B cell (primary cell): ENCODE results near the gene TRIM29. TPM values are rescaled to one million over a fixed set of nuclear protein-coding genes. Genes with fewer than 3 reads are reported as not detected.

Experiments used
- ATAC-seq: fragments of 200-7000 bp; cut with Tn5 transposase; one replicate; pipeline ENCODE4 v1.10.0; 2021; ENCODE audit warnings: low read depth, mild to moderate bottlenecking, moderate number of reproducible peaks, moderate library complexity
- CTCF ChIA-PET: fragments of 350-600 bp; sonication (Branson Sonifier 250); formaldehyde crosslinking; loops from one replicate; lab custom pipeline; 2021; ENCODE audit warnings: antibody characterized with exemption, inconsistent platforms; lab: Charles Lee
- POLR2A ChIA-PET: fragments of 350-600 bp; sonication (Branson Sonifier 250); formaldehyde crosslinking; loops from one replicate; lab custom pipeline; 2021; ENCODE audit warnings: antibody characterized with exemption; lab: Charles Lee
- DNase-seq: peaks from one replicate; pipeline ENCODE4 v3.0.0; 2013
- H2AFZ ChIP-seq: 2 replicates; pipeline ENCODE4 v1.6.1; 2012; ENCODE audit warnings: mild to moderate bottlenecking, low read depth, low read length; ENCODE audit not compliant: insufficient read depth, poor library complexity, severe bottlenecking
- H3K27ac ChIP-seq, 2 donors: 1 replicate in 1 of 2; 2 replicates in 1 of 2; pipeline ENCODE4 v1.5.1; 2012 to 2013; ENCODE audit warnings: low read length in 2 of 2, mild to moderate bottlenecking in 2 of 2, moderate library complexity in 1 of 2
- H3K27me3 ChIP-seq, 4 experiments: fragments of 200-600 bp in 1 of 4; sonication (generic) in 1 of 4; replicated peaks in 1 of 4; 1 replicate in 2 of 4; 2 replicates in 2 of 4; pipeline versions ENCODE4 v1.6.1 to v1.7.0; 2013 to 2016; ENCODE audit warnings: low read length in 3 of 4, mild to moderate bottlenecking in 2 of 4, mixed read lengths in 1 of 4, moderate library complexity in 1 of 4; ENCODE audit not compliant: insufficient read depth in 4 of 4, control insufficient read depth in 3 of 4; ENCODE audit errors: control extremely low read depth in 1 of 4
- H3K36me3 ChIP-seq, 2 experiments: replicated peaks in 1 of 2; 1 replicate in 1 of 2; 2 replicates in 1 of 2; pipeline versions ENCODE4 v1.6.1 to v1.7.1; 2013; ENCODE audit warnings: low read length in 1 of 2; ENCODE audit not compliant: insufficient read depth in 2 of 2, control insufficient read depth in 1 of 2; ENCODE audit errors: control extremely low read depth in 1 of 2, extremely low read depth in 1 of 2
- H3K4me1 ChIP-seq, 2 donors: fragments of 200-600 bp in 1 of 2; sonication (generic) in 1 of 2; 1 replicate in 1 of 2; 2 replicates in 1 of 2; pipeline versions ENCODE4 v1.5.1 to v1.6.1; 2013 to 2017; ENCODE audit warnings: low read length in 2 of 2; ENCODE audit not compliant: control insufficient read depth in 2 of 2, insufficient read depth in 2 of 2
- H3K4me2 ChIP-seq: replicated peaks from 2 replicates; pipeline ENCODE3; 2012; ENCODE audit warnings: mild to moderate bottlenecking, low read depth, low read length; ENCODE audit not compliant: poor library complexity, severe bottlenecking
- H3K4me3 ChIP-seq, 5 experiments: fragments of 200-600 bp in 1 of 5; sonication (generic) in 1 of 5; 1 replicate in 3 of 5; 2 replicates in 2 of 5; pipeline versions ENCODE4 v1.5.1 to v1.7.0; 2011 to 2016; ENCODE audit warnings: low read length in 4 of 5, mild to moderate bottlenecking in 4 of 5, low read depth in 2 of 5, control low read depth in 1 of 5, moderate library complexity in 1 of 5; ENCODE audit not compliant: insufficient read depth in 1 of 5; ENCODE audit errors: control extremely low read depth in 1 of 5, extremely low read depth in 1 of 5
- H3K79me2 ChIP-seq: fragments of 200-600 bp; sonication (generic); one replicate; pipeline ENCODE4 v1.6.0; 2016; ENCODE audit warnings: low read length; ENCODE audit not compliant: control insufficient read depth, insufficient read depth
- H3K9ac ChIP-seq: fragments of 200-600 bp; sonication (generic); 2 replicates; pipeline ENCODE4 v1.6.1; 2017; ENCODE audit warnings: mild to moderate bottlenecking, low read length, moderate library complexity
- H3K9me3 ChIP-seq, 3 donors: one replicate each; pipeline versions ENCODE4 v1.6.1 to v1.7.1; 2013; ENCODE audit warnings: low read length in 2 of 3; ENCODE audit not compliant: control insufficient read depth in 2 of 3, insufficient read depth in 1 of 3; ENCODE audit errors: control extremely low read depth in 1 of 3
- H4K20me1 ChIP-seq: 2 replicates; pipeline ENCODE4 v1.6.0; 2012; ENCODE audit warnings: mild to moderate bottlenecking, low read length; ENCODE audit not compliant: insufficient read depth, control insufficient read depth, poor library complexity, severe bottlenecking
- H3K27ac Mint-ChIP-seq: one replicate; pipeline ENCODE4 v1.8.0; 2021; ENCODE audit warnings: mixed read lengths
- H3K27me3 Mint-ChIP-seq: one replicate; pipeline ENCODE4 v1.8.0; 2021; ENCODE audit warnings: mixed read lengths
- H3K4me1 Mint-ChIP-seq: one replicate; pipeline ENCODE4 v1.8.0; 2021; ENCODE audit warnings: mixed read lengths
- H3K4me3 Mint-ChIP-seq: one replicate; pipeline ENCODE4 v1.8.0; 2021; ENCODE audit warnings: mixed read lengths
- H3K9me3 Mint-ChIP-seq: one replicate; pipeline ENCODE4 v1.8.0; 2022; ENCODE audit warnings: mixed read lengths; ENCODE audit not compliant: insufficient read depth
- CTCF ChIP-seq: fragments of 200-600 bp; IDR thresholded peaks from one replicate; pipeline ENCODE4 v1.8.0; 2022; ENCODE audit warnings: antibody characterized with exemption, mild to moderate bottlenecking
- EZH2 ChIP-seq: IDR thresholded peaks from 2 replicates; pipeline ENCODE4 v1.6.1; 2012; ENCODE audit warnings: borderline replicate concordance, low read depth, mild to moderate bottlenecking, moderate library complexity, low read length; ENCODE audit not compliant: insufficient read depth, poor library complexity, severe bottlenecking
- WGBS: methylation state at CpG from one replicate; pipeline ENCODE4 v1.1.5; 2013; ENCODE audit warnings: missing lambda C conversion rate; ENCODE audit not compliant: insufficient coverage; 5-methylcytosine and 5-hydroxymethylcytosine counted together
- intact Hi-C: fragments of 100-400 bp; cut with micrococcal nuclease; formaldehyde crosslinking; loops from one replicate; pipeline ENCODE4 v1.10.0; 2022
- polyA plus RNA-seq: library from polyadenylated mRNA; depleted of rRNA; stranded (reverse); fragments of >200 nt; gene quantifications from 2 replicates; pipeline ENCODE4 v1.2.3, GENCODE V29; 2012
- total RNA-seq, 2 donors: library from RNA; stranded (reverse); fragments of 120-200 nt in 1 of 2; gene quantifications; 1 replicate in 1 of 2; 2 replicates in 1 of 2; pipeline versions ENCODE4 v1.2.3 to v1.2.4, GENCODE V29; 2013 to 2022

The TRIM29 gene
- total and polyA plus RNA-seq, 2 donors (not counting 1 experiment from before 2014, with no cell fraction given): not detected

GRCh38 chr11:120117991-120118390 is 19.9 kb downstream of the TRIM29 start:
- POLR2A ChIA-PET: no interaction called here
- Mint-ChIP-seq H3K4me3 (no peak overlapping the region), H3K9me3 (no peaks in the 10 kb centered on the region), H3K27me3 (peaks cover 16% of the 10 kb centered on the region), H3K4me1 (no peaks in the 10 kb centered on the region), H3K27ac (no peak overlapping the region)
- no peak for DNase-seq
- intact Hi-C loops: no loop called here
- Histone ChIP-seq H3K9me3 (peaks cover 0 to 2% (median 0%) of the 10 kb centered on the region in 3 donors), H3K79me2 (no peaks in the 10 kb centered on the region), H3K4me1 (no peaks in the 10 kb centered on the region), H3K27ac (no peak overlapping the region), H4K20me1 (no peaks in the 10 kb centered on the region), H3K27me3 (no peaks in the 10 kb centered on the region), H3K9ac (no peak overlapping the region), H3K36me3 (no peaks in the 10 kb centered on the region), H3K4me2 (no peak overlapping the region), H3K4me3 (no peak overlapping the region), H2AFZ (no peak overlapping the region)
- whole genome bisulfite sequencing: 73% methylated on average over 8 of the region's 9 CpGs
- CTCF ChIA-PET: interaction anchor here (1.0 to 1.5 kb wide), 2 partner anchors 10 to 12 kb away, joined by 3 to 4 read pairs; no protein-coding TSS in a partner anchor
- ATAC-seq: no peak
- TF ChIP-seq CTCF (no peak), EZH2 (no peak)

- H3K36me3 ChIP-seq: no peaks in the 10 kb centered on the region
- POLR2A ChIA-PET: no interaction called here
- CTCF ChIA-PET: no interaction called here
Observed at GRCh38 chr11:120116966-120117365, 20.9 kb downstream of the TRIM29 start.

More at GRCh38 chr11:120116966-120117365, 20.9 kb downstream of the TRIM29 start:
- no peak overlapping the region for H3K27ac ChIP-seq
- no peaks in the 10 kb centered on the region for H4K20me1 ChIP-seq
- H3K9ac ChIP-seq: no peak overlapping the region
- peaks cover 17% of the 10 kb centered on the region for H3K27me3 Mint-ChIP-seq
- H3K4me3 Mint-ChIP-seq: no peak overlapping the region
- H3K4me2 ChIP-seq: no peak overlapping the region
- intact Hi-C loops: no loop called here
- no peaks in the 10 kb centered on the region for H3K79me2 ChIP-seq
- no peak overlapping the region for H3K4me3 ChIP-seq
- no peak overlapping the region for H3K27ac Mint-ChIP-seq
- DNase-seq: no peak
- no peak overlapping the region for H2AFZ ChIP-seq
- TF ChIP-seq CTCF (no peak), EZH2 (no peak)
- WGBS: 79% methylated on average over 7 of the region's 7 CpGs
- H3K27me3 ChIP-seq: no peaks in the 10 kb centered on the region
- no peaks in the 10 kb centered on the region for H3K4me1 Mint-ChIP-seq
- ATAC-seq: no peak
- peaks cover 0 to 2% (median 0%) of the 10 kb centered on the region in 3 donors for H3K9me3 ChIP-seq
- H3K4me1 ChIP-seq: no peaks in the 10 kb centered on the region
- H3K9me3 Mint-ChIP-seq: no peaks in the 10 kb centered on the region
